Activated CD8-positive, alpha-beta memory T cell treated with anti-CD3 and anti-CD28 coated beads for 24 hours (primary cell): ENCODE measurements around the gene NELFB.

Source experiments
- DNase-seq: peaks from one replicate; pipeline ENCODE4 v3.0.0-alpha.2; 2020

The NELFB gene

DNA sequence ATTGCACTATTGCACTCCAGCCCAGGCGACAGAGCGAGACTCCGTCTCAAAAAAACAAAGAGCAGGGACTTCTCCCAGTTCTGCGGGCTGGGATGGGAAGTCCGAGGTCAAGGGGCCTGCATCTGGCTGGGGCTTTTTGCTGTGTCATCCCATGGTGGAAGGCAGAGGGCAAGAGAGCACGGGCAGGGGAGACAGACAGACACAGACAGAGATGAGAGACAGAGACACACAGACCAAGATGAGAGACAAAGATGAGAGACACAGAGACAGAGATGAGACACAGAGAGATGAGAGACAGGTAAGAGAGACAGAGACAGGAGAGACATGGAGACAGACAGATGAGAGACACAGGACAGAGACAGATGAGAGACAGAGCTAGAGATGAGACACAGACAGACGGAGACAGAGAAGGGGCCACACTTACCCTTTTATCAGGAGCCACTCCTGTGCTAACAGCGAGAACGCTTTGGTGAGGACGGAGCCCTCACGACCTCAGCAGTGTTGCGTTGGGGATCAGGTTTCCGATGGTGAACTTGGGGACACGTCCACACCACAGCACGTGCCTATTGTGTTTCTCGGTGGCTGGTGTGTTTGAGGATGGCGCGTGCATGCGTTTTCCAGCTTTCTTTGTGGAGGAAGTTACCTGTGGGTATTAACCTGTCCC, 13.5 kb downstream of the NELFB start:
- DNase-seq, result no peak

DNA sequence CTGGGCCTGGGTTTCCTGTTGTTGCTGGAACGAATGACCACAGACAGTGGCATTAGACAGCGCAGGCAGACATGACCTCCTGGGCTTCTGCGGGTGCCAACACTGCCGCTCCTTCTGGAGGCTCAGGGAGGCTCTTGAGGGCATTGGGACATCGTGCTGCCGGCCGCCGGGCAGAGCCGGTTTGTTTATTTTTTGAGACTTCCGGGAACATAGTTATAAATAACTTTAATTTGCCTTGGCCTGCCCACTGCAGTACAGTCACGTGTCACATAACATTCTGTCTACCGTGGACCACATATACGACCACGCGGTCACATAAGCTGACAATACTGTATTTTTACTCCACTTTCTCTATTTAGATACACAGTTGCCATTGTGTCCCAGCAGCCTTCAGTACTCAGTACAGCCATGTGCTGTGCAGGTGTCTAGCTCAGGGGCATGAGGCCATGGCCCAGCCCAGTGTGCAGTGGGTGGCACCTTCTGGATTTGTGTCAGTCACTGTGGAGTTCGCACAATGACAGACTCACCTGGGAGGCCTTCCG, 14.2 kb downstream of the NELFB start:
- no peak for DNase-seq

DNA sequence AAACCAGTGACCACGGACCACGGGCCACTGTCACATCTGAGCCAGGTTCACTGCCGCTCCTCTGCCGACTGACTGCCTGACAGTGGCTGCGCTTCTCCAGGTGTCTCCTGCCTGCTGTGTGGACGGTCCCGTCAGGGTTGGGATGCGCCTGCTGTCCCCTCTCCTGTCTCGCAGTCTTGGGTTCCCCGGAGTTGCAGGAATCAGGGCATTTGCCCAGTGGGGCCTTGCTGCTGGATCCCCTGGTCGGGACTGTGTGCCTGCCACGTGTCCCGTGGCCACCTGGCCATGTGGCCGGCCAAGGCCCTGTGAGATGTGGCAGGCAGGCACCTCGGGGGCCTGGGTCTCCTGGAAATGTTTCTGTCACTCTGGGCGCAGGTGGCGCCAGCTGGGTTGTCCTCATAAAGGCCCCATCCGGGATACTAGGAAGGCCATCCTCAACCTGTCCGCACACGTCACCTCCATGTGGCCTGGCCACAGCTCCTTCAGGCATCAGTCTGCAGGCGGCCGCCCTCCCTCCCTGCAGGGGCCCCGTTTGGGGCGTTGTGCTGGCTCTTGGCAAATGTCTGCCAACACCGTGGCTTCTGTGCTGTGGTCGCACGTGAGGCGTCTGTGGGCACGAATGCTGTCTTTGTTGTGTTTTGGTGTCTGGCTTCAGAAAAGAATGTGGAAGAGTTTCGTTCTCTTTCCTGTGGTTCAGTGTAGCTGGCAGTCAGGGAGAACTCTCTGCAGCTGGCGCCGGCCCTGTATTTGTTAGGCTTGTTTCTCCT, 16.0 kb downstream of the NELFB start:
- DNase-seq, result no peak

DNA sequence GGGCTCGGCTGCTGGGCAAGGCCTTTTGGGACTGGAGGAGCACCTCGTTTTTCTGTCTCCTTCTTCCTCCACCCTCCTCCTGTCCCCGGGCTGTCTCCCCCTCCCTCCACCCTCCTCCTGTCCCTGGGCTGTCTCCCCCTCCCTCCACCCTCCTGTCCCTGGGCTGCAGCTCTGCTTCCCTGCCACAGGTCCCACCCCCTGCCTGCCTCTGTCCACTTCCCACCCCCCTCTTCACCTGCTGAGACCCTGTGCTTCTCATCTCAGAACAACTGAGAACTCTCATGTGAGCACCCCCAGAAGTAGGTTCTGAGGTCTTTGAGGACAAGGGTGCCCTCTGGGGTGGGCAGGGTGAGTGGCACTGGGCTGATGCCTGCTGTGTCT, 16.6 kb downstream of the NELFB start:
- DNase-seq, result no peak

DNA sequence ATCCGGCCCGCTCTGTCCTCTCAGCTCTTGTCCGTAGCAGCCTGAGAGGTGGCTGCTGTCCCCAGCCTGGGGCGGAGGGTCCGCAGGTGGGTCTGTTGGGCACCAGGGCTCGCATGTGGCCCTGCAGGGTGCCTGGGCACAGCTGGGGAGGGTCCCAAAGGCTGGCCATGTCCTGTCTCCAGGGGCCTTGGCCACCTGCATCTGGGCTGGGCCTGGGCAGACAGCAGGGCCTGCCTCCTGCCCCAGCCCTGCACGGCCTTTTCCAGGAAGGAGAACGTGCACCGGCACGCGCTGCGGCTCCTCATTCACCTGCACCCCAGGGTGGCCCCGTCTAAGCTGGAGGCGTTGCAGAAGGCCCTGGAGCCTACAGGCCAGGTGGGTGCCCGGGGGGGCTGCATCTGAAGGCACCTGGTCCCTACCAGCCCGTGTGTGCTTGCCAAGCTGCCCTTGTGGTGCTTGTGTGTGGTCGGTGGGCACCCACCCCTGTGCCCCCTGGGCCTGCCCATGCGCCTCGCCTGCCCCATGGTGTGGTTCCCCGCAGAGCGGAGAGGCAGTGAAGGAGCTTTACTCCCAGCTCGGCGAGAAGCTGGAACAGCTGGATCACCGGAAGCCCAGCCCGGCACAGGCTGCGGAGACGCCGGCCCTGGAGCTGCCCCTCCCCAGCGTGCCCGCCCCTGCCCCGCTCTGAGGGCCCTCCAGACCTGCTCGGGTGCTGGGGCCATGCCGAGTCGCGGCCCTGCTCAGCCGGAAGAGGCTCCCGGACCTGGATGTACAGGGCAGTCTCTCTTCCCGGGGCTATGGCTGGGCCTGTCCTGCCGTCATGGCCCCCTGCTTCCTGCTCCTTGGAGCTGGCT, 17.3 kb downstream of the NELFB start:
- no peak for DNase-seq

DNA sequence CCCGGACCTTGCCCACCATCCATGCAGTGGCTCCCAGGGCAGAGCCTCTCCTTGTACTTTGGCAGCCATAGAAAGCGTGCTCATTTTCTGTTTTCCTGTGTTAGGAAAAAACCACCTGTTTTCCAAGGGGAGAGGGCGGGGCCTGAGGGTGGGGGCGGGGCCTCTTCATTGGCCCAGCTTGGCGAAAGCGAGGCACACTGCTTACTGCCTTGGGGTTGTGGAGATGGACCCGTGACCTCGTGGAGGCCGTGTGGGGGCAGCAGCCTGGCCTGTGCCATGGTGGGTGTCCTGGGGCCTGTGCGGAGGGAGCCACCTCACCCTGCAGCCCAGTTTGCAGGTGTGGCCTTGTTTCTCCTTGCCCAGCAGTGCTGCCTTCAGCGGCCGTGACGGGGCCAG, 18.0 kb downstream of the NELFB start:
- DNase-seq, result no peak

DNA sequence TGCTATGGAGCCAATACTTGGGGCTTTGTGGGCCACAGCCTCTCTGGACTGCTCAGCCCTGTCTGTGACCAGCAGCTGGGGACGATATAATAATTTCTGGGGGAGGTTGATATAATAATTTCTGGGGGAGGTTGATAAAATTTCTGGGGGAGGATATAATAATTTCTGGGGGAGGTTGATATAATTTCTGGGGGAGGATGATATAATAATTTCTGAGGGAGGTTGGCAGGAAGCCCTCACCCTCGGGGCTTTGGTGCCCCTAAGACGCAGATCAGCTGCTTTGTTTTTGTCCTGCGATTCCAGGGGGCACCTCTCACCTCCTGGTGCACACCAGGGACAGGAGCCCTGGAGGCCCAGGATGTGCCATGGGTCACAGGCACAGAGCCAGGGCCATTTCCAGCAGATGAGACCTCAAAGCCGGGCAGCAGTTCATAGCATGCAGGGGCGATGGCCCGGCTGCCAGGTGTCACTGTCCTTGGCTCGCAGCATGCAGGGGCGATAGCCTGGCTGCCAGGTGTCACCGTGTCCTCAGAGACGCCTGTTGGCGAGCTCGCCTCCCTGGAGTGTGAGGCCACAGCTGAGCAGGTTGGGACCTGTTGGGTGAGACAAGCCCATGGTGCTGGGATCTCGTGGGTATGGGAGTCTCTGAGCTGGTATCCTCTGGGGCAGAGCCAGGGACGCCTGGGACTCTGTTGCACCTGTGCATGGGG, 18.6 kb downstream of the NELFB start:
- DNase-seq, result no peak

DNA sequence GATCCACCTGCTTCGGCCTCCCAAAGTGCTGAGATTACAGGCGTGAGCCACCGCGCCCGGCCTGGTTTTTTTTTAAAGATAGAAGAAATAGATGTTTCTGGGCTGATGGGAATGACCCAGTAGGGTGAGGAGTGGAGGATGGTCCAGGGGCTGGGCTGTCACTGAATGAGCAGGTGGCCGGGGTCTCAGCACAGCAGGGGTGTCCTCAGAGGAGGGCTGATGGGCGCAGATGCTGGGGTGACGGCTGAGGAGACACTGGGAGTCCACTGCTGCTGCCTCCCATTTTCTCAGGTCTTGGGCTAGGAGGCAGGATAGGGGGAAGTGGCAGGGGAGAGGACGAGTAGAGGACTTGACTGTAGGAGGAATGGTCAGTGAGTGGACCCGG, 20.1 kb downstream of the NELFB start:
- DNase-seq, result no peak

DNA sequence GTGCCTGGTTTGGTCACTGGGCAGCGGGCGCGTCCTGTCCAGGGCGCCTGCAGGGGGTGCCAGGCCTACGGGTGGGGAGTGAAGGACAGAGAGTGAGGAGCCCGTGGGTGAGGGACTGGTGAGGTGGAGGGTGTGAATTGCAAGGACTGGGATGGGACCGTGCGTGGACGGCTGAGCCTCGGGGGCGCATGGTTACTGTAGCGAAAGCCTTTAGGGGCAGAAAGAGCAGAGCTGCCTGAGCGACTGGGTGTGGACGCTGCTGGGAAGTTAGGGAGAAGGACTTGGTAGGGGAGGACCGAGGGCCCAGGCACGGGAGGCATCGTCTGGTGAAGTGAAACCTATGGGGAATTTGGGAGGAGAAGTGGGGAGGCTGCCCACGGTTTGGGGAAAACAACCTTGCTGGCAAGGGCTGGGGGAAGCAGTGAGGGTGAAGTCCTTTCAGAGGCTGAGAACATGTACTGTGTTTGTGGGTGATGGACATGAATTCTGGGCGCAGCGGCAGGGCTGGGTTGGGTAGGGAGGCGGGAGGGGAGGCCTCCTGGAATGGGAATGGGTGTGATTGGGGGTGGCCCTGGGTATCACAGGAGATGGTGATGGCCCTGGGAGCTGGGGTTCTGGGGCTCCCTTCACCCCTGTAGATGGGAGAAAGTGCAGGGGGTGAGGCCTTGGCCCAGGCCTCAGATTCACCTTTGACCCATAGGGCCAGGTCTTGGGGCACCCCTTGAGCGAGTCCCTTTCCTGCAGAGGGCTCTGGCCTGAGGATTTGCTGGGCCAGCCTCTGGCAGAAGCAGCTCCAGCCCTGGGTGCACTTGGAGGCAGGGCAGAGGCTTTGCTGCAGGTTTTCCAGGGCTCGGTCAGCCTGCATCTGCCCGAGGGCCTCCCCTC, 20.7 kb downstream of the NELFB start:
- DNase-seq, result no peak

DNA sequence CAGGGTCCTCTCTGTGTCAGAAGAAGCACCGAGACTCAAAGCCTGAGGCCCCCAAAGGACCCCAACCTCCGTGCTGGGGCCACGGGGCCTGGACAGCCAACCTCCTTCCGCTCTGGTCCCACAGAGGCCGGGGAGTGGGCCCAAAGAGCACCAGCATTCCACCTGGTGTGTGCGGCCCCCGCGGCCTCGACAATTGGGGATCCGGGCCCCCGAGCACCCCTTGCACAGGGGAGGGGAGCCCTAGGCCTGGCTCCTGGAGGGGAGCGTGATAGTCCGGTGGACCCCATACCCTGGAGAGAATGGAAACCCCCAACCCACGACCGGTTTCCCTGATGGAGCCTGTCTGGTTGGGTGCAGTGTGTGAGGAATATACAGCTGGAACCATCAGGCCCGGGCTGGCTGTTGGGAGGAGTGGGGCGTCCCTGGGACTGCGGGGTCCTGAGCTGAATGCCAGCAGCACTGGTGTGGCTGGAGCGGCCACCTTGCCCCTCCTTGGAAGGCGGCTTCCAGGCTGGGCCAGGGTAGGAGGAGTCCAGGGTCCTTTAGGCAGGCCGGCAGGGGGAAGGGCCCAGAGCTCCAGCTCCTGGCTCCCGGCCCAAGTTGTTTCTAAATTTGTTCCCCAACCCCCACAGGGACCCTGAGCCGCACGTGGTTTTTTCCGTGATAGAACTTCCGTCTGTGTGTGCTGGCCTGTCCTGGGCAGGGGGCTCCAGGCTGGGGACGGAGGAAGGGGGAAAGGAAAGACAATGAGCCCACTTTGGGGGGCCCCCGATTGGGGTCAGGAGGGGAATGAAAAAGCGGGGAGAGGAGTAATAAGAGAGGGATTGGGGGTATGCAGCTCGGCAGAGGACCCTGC, 21.6 kb downstream of the NELFB start:
- DNase-seq, result no peak

DNA sequence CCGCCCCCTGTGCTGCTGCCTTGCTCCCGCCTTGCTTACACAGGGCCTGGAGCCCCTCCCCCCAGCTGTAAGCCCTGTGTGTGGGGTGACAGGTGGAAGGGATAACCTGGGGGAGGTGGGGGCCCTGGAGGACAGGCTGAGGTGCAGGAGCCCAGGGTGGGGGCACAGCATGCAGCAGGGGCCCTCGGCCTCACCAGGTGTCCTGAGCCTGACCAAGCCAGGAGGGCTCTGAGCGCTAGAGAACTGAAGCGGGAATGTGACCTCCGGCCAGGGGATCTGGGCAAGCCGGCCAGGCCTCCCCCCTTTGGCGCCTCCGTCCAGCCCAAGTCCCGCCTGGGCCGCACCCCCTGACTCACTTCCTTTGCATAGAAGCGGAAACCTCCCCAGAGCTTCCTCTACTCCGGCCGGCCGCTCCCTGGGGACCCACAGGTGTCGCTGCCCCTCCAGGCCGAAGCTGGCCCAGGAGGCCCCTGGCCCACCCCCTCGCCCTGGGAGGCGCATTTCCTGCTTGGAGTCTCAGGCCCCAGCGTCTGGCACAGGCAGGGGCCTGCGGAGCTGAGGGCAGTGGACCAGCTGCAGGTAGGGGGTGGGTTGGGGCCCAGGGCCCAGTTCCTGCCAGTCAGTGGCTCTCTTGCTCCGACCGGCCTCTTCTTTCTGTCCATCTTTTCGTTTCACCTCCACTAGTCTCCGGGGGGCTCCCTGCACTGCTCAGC, 22.4 kb downstream of the NELFB start, which contains the start of gene TOR4A:
Gene TOR4A (plus strand): TSS at position 398 of the 713 bp plus-strand sequence. CDS start 964 bp downstream, outside the sequence.
- no peak for DNase-seq

DNA sequence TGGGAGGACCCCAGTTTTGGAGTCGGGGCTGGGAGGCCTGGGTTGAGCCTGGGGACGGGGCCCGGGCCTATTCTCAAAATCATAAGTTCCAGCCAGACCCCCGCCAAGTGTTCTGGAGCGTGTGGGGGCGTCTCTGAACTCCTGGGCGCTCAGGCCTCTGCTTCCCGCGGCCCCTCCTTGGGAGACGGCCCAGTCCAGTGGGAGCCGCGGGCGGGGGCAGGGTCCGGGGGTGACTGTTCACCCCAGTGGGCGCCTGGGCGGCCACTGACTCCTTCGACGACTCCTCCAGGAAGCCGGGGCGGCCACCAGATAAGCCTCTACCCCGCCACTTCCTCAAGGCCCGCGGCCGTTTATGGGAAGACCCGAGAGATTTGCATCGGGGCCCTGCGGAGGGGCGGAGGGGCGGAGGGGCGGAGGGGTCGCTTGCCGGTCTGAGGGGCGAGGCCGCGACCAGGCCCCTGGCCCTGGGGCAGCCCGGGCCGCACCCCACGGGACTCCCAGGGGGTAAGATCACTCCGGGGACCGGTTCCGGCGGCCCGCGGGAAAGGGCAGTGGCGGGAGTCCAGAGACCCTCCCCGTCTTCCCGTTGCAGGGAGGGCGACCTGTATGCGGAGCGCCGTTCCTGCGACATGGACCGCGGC, 23.1 kb downstream of the NELFB start:
- DNase-seq, result no peak

DNA sequence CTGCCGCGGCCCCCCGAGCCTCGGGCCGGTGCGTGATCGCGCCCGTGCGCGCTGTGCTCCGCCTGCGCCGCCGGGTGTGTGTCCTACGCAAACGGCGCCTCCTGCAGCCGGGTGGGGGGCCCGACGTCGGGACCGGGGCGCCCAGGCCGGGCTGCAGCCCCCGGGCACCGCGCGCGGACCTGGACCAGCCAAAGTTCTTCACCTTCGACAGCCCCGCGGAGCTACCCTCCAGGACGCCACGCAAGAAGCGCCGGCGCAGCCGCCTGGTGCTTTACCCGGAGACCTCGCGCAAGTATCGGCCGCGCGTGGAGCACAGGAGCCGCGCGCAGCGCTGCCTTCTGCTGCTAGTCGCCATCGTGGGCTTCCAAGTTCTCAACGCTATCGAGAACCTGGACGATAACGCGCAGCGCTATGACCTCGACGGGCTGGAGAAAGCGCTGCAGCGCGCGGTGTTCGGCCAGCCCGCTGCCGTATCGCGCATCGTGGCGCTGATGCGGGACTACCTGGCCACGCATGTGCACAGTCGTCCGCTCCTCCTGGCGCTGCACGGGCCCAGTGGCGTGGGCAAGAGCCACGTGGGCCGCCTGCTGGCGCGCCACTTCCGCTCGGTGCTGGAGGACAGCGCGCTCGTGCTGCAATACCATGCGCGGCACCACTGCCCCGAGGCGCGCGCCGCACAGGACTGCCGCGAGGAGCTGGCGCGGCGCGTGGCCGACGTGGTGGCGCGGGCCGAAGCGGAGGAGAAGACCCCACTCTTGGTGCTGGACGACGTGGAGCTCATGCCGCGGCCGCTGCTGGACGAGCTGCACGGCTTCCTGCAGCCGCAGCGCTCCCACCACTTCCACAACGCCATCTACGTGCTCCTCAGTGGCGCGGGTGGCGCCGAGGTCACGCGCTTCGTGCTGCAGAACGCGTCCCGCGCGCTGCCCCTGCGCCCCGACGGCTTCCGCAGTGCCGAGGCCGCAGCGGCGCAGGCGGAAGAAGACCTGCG, 23.9 kb downstream of the NELFB start:
- DNase-seq, result no peak

DNA sequence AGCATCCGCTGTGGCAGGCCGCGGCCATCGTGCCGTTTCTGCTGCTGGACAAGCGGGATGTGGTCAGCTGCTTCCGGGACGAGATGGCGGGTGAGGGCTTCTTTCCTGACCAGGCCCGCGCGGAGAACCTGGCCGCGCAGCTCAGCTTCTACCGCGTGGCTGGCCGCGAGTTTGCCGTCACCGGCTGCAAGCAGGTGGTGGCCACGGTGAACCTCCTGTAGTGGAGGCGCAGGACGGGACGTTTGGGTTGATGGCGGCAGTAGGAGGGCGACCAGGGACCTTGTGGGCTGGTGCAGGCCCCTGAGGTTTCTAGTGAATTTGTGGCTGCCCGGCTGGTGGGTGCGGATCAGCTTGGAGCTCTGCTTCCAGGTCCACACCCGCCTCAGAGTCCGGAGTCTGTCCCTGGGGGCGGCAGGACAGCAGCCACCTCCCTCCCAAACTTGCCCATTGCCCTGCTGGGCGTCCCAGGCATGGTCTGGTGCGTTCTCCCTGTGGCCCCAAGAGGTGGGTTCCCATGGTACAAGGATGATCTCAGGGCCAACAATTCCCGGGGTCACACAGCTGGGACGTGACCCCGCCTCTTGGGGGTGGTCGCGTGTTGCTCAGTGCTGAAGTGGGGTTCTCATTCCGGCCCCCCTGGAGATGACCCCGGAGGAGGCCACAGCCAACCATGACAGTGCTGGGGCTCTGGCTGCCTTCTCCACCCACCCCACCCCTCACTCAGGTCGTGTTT, 24.8 kb downstream of the NELFB start:
- no peak for DNase-seq

DNA sequence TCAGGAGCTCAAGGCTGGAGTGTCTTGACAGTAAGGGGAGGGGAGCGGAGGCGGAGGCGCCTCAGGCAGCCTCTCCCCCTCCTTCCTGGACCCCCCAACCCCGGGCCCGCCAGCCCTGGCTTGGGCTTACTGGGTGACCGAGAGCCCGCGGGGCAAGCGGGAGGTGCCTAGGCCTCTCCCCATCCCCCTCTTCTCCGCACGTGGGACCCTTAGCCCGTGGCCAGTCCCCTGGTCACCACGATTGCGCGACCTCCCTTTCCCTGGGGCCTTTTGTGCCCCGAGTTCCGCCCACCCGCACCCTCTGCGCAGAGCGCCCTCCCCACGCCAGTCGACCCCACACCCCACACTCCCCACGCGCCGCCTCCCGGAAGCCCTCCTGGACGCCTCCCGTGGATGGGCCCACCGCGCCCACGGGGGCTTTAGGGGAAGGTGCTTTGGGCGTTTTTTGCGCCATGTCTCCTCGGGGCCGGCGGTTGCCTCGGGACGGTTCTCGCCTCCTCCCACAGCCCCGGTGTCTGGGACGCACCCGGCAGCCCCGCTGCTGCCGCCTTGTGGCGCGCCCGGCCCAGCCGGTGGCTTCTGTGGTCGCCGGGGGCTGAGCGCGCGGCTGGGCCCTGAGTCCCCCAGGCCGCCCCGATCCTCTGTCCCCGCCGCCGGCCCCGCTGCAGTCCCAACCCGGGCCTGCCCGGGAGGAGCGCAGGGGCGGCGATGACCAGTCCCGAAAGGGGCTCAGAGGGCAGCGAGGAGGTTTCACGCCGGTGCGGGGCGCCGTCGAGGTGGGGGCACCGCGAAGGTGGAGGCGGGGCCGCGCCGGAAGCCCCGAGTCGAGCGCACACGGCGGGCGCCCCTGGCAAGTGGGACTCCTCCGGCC, 25.6 kb downstream of the NELFB start:
- DNase-seq, result no peak

DNA sequence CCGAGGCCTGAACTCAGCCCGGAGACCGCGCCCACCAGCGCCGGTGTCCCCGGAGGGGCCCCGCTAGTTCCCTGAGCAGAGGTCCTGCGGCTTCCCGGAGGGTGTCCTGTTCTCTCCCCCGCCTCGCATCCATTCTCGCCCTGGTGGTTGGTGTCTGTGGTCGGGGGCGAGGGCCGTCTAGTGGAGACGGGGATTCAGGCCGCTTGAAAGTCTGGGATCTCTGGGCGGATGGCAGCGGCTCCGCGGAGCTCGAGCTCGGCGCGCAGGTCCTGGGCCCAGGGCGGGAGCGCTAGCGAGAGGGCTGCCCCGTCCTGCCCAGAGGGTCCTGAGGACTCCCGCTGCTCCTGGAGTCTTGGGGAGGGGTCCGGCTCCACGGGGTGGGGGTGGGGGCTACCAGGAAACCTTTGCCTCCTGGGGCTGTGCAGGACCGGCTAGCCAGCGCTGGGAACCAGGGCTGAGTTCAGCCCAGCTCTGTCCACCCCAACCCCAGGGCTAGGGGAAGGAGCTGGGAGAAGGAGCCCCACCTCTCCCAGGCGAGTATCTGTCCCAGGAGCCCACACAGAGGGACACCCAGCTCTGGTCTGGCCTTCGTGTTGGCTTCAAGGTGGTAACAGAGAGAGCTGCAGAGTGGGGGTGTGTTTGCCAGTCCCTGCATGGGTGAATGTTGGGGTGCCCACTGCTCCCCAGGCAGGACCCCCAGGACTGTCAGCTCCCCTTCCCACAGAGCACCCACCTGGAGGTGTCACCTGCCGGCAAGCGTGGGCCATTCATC, 26.4 kb downstream of the NELFB start:
- DNase-seq, result no peak
